Lung (tissue), 12 donors: ENCODE data around the gene C6orf132. TPM values are rescaled to one million over a fixed set of nuclear protein-coding genes. Genes with fewer than 3 reads are reported as not detected.

Experiments used
- ATAC-seq: fragments of 200-7000 bp; cut with Tn5 transposase; one replicate; pipeline ENCODE4 v1.9.1; 2020; ENCODE audit warnings: moderate number of reproducible peaks; ENCODE audit not compliant: insufficient read depth, low FRiP score
- DNase-seq, 3 donors: peaks; one replicate each; pipeline ENCODE4 v3.0.0-alpha.2; 2013 to 2017
- H3K27ac ChIP-seq, 2 donors: one replicate each; pipeline ENCODE4 v1.5.1; 2013; ENCODE audit warnings: mild to moderate bottlenecking in 2 of 2, moderate library complexity in 2 of 2, control low read depth in 1 of 2, inconsistent platforms in 1 of 2, low read depth in 1 of 2, low read length in 1 of 2
- H3K27me3 ChIP-seq, 3 donors: one replicate each; pipeline ENCODE4 v1.5.1; 2013; ENCODE audit warnings: low read length in 2 of 3; ENCODE audit not compliant: control insufficient read depth in 3 of 3, insufficient read depth in 3 of 3
- H3K36me3 ChIP-seq, 4 donors: one replicate each; pipeline ENCODE4 v1.5.1; 2013; ENCODE audit warnings: low read length in 4 of 4, mild to moderate bottlenecking in 1 of 4, moderate library complexity in 1 of 4; ENCODE audit not compliant: control insufficient read depth in 4 of 4, insufficient read depth in 4 of 4
- H3K4me1 ChIP-seq, 5 donors: one replicate each; pipeline ENCODE4 v1.5.1; 2013; ENCODE audit warnings: low read length in 5 of 5, mild to moderate bottlenecking in 2 of 5, moderate library complexity in 1 of 5; ENCODE audit not compliant: control insufficient read depth in 5 of 5, insufficient read depth in 5 of 5
- H3K4me3 ChIP-seq: one replicate; pipeline ENCODE4 v1.5.1; 2013; ENCODE audit warnings: mild to moderate bottlenecking, control low read depth, moderate library complexity
- H3K9ac ChIP-seq, 2 donors: one replicate each; pipeline ENCODE4 v1.5.1; 2013; ENCODE audit warnings: low read length in 2 of 2, control low read depth in 1 of 2; ENCODE audit not compliant: insufficient read depth in 1 of 2
- H3K9me3 ChIP-seq, 4 donors: one replicate each; pipeline ENCODE4 v1.5.1; 2013; ENCODE audit warnings: low read length in 3 of 4, mild to moderate bottlenecking in 1 of 4, moderate library complexity in 1 of 4; ENCODE audit not compliant: control insufficient read depth in 4 of 4, insufficient read depth in 3 of 4
- WGBS, 2 donors: extraction: QIAGEN DNeasy Blood & Tissue Kit; methylation state at CpG; one replicate each; pipeline ENCODE4 v1.1.7; 2013; 5-methylcytosine and 5-hydroxymethylcytosine counted together
- polyA plus RNA-seq, 2 donors: library from polyadenylated mRNA; stranded (reverse); fragments of 200-250 nt; gene quantifications; one replicate each; pipeline ENCODE4 v1.2.1, GENCODE V29; 2013
- total RNA-seq, 2 donors: library from RNA; depleted of rRNA in 1 of 2; stranded (reverse); fragments of >200 nt in 1 of 2; gene quantifications; one replicate each; pipeline ENCODE4 v1.2.1, GENCODE V29; 2014 to 2021
- TF ChIP-seq, protein P1 (sequence below): IDR thresholded peaks from 2 replicates; pipeline ENCODE4 v1.5.1; 2012; ENCODE audit warnings: mild to moderate bottlenecking; ENCODE audit errors: control extremely low read depth, extremely low read depth
- donor health status: control.
- donor health status: control.
- donor health status: Bipolar disorder and iron deficiency.
- donor health status: healthy.
- donor health status: DM: yes; HTN: yes; CAD: no.

The C6orf132 gene
- total and polyA plus RNA-seq, 4 donors = 5.9 to 33.1 (median 18.7) TPM

DNA sequence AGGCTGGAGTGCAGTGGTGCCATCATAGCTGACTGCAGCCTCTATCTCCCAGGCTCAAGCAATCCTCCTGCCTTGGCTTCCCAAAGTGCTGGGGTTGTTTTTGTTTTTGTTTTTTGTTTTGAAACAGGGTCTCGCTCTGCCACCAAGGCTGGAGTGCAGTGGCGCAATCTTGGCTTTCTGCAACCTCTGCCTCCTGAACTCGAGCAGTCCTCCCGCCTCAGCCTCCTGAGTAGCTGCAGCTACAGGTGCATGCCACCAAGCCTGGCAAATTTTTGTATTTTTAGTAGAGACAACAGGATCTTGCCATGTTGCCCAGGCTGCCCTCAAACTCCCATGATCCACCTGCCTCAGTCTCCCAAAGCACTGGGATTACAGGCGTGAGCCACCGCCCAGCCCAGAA, 4.2 kb downstream of the C6orf132 start:
- WGBS, 2 donors = 90 to 93% methylated on average over 6 of the region's 6 CpGs
- Histone ChIP-seq H3K27me3 (peaks cover 0 to 6% (median 0%) of the 10 kb centered on the region in 3 donors), H3K9me3 (peaks cover 0 to 2% (median 0%) of the 10 kb centered on the region in 4 donors), H3K9ac (no peak overlapping the region), H3K27ac (no peak overlapping the region), H3K36me3 (no peaks in the 10 kb centered on the region), H3K4me1 (peaks cover 0 to 22% (median 13%) of the 10 kb centered on the region in 5 donors), H3K4me3 (no peak overlapping the region)
- TF ChIP-seq, protein P1, sequence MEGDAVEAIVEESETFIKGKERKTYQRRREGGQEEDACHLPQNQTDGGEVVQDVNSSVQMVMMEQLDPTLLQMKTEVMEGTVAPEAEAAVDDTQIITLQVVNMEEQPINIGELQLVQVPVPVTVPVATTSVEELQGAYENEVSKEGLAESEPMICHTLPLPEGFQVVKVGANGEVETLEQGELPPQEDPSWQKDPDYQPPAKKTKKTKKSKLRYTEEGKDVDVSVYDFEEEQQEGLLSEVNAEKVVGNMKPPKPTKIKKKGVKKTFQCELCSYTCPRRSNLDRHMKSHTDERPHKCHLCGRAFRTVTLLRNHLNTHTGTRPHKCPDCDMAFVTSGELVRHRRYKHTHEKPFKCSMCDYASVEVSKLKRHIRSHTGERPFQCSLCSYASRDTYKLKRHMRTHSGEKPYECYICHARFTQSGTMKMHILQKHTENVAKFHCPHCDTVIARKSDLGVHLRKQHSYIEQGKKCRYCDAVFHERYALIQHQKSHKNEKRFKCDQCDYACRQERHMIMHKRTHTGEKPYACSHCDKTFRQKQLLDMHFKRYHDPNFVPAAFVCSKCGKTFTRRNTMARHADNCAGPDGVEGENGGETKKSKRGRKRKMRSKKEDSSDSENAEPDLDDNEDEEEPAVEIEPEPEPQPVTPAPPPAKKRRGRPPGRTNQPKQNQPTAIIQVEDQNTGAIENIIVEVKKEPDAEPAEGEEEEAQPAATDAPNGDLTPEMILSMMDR = no peak
- ATAC-seq = no peak
- no peak for DNase-seq

DNA sequence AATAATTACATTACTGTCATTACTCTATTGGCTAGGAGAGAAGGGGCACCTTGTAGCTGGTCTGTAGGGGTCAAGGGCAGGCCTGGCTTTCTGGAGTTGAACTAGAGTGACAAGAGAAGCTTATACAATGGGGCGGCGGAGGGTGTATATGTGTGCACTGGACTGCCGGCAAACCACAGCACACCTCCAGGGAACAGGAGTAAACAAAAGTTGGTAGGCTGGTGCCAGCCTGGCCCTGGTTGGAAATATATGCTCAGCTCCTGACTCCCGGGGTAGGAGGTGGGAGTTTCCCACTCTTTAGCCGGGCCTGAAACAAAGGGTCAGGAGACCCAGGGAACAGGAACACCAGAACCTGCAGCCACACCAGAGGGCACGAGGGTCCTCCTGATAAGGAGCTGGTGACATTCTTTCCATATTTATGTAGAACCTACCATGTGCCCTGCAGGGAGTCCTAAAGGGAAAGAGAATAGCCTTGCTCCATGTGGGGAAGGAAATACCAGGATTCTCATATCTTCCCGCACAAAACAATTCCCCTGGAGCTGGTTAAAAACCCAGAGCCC, 5.1 kb downstream of the C6orf132 start:
- Histone ChIP-seq H3K4me3 (no peak overlapping the region), H3K9ac (no peak overlapping the region), H3K36me3 (no peaks in the 10 kb centered on the region), H3K4me1 (peaks cover 0 to 16% (median 9%) of the 10 kb centered on the region in 5 donors), H3K27ac (peak overlapping the region in 1 of 2 donors; percentile 37), H3K27me3 (peaks cover 0 to 2% (median 0%) of the 10 kb centered on the region in 3 donors), H3K9me3 (peaks cover 0 to 2% (median 0%) of the 10 kb centered on the region in 4 donors)
- TF ChIP-seq, protein P1 = no peak
- no peak for DNase-seq
- WGBS, 2 donors = 67 to 85% methylated on average over 7 of the region's 7 CpGs
- no peak for ATAC-seq

DNA sequence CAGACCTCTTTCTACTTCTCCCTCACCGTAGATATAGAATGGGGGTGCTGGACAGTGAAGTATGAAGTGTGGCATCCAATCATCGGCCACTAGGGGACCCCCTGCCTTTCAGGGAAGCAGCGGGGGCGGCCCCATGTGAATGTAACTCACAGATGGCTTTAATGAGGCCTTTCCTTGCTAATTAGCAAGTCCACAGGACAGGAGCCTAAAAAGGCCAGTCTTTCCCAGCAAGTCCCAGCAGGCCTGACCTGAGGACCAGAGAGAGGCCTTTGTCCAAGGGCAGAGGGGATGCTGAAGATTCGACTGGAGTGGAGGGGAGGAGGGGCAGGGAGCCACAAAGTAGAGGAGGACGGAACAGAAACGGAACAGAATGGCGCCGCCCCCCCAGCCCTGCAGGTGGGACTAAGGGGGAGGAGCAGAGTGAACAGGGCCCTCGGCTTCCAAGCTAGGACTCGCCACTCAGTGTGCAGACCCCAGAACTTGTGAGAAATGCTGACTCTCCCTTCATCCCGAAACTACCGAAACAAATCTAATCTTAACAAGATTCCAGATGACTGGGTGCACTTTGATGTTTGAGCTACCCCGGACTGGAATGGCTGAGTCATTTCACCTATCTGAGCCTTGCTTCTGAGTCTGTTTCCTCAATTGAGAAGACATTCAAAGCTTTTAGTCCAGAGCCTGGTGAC, 5.8 kb downstream of the C6orf132 start:
- H3K4me3 ChIP-seq = no peak overlapping the region
- ATAC-seq = peak; percentile 34
- H3K9me3 ChIP-seq = peaks cover 0 to 2% (median 0%) of the 10 kb centered on the region in 4 donors
- peaks cover 0 to 2% (median 0%) of the 10 kb centered on the region in 3 donors for H3K27me3 ChIP-seq
- no peaks in the 10 kb centered on the region for H3K36me3 ChIP-seq
- 25 to 54% methylated on average over 14 of the region's 14 CpGs for WGBS, 2 donors
- no peak overlapping the region for H3K9ac ChIP-seq
- peaks cover 0 to 10% (median 5%) of the 10 kb centered on the region in 5 donors for H3K4me1 ChIP-seq
- TF ChIP-seq, protein P1 = no peak
- DNase-seq = peak in 2 of 3 donors; percentile 14 to 23
- H3K27ac ChIP-seq = peak overlapping the region in 1 of 2 donors; percentile 86
